Ishikawa (cell line): ENCODE results near the gene ESAM.

ENCODE experiments used
- CEBPB ChIP-seq: IDR thresholded peaks from 2 replicates; pipeline ENCODE4 v1.6.1; 2012
- CREB1 ChIP-seq: IDR thresholded peaks from 2 replicates; pipeline ENCODE4 v1.6.1; 2012; ENCODE audit warnings: low read depth
- EGR1 ChIP-seq: IDR thresholded peaks from 2 replicates; pipeline ENCODE4 v1.6.1; 2012
- EP300 ChIP-seq: IDR thresholded peaks from 2 replicates; pipeline ENCODE4 v1.6.1; 2012; ENCODE audit warnings: borderline replicate concordance
- FOXM1 ChIP-seq: IDR thresholded peaks from 2 replicates; pipeline ENCODE4 v1.6.1; 2012; ENCODE audit warnings: low read depth, borderline replicate concordance
- NFIC ChIP-seq: IDR thresholded peaks from 2 replicates; pipeline ENCODE4 v1.6.1; 2012
- RAD21 ChIP-seq: IDR thresholded peaks from 2 replicates; pipeline ENCODE4 v1.6.1; 2012; ENCODE audit warnings: low read depth
- TAF1 ChIP-seq: IDR thresholded peaks from 2 replicates; pipeline ENCODE4 v1.6.1; 2012; ENCODE audit warnings: low read depth, mild to moderate bottlenecking
- TCF12 ChIP-seq: IDR thresholded peaks from 2 replicates; pipeline ENCODE4 v1.6.1; 2012; ENCODE audit warnings: low read depth
- TEAD4 ChIP-seq: IDR thresholded peaks from 2 replicates; pipeline ENCODE4 v1.6.1; 2012
- YY1 ChIP-seq: IDR thresholded peaks from 2 replicates; pipeline ENCODE4 v1.6.1; 2012; ENCODE audit warnings: low read depth
- ZBTB7A ChIP-seq: IDR thresholded peaks from 2 replicates; pipeline ENCODE4 v1.6.1; 2012; ENCODE audit warnings: low read depth
- TF ChIP-seq, protein P1 (sequence below): IDR thresholded peaks from 2 replicates; pipeline ENCODE4 v1.6.1; 2012; ENCODE audit warnings: low read depth, mild to moderate bottlenecking
- TF ChIP-seq, protein P2 (sequence below): IDR thresholded peaks from 2 replicates; pipeline ENCODE4 v1.6.1; 2012
- TF ChIP-seq, protein P3 (sequence below): IDR thresholded peaks from 2 replicates; pipeline ENCODE4 v1.6.1; 2012

ESAM gene

DNA sequence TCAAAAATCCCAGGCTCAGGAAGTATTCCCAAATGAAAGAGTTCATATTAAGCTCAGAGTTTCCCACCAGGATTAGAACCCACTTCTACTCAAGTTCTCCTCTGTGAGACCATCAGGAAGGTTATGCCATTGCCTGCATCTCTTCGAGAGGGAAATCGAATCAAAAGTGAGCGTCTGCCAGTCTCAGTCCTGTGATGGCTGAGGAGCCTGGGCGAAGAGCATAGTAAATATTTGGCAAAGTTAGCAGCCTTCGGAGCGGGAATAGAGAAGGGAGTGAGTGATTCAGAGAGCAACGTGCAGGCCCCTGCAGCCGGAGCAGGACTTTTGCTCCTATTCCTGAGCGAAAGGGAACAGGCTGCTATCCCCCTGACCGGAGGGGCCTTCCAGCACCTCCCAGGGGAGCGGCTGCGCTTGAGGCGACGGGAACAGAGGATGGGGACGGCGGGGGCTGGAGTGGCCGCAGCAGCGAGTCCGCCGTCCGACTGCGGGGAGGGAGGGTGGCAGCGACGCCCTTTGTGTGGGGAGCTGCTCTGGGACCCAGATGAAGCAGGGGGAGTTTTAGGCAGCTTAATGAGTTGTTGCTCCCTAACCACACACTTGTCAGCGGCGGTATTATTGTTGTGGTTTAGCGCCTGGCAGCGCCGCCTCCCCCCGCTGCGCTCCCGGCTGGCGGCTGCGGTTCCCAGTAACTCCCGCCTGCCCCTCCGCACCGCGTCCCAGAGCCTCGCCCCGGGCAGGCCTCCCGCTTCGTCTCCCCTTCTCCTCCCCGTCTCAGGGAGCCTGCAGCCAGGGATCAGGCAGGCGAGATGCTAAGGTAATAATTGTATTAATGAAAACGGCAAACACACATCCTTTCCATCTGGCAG is 44.1 kb downstream of the ESAM start:
- no peak for TF ChIP-seq NFIC
- no peak for TF ChIP-seq RAD21
- TF ChIP-seq, protein P1, sequence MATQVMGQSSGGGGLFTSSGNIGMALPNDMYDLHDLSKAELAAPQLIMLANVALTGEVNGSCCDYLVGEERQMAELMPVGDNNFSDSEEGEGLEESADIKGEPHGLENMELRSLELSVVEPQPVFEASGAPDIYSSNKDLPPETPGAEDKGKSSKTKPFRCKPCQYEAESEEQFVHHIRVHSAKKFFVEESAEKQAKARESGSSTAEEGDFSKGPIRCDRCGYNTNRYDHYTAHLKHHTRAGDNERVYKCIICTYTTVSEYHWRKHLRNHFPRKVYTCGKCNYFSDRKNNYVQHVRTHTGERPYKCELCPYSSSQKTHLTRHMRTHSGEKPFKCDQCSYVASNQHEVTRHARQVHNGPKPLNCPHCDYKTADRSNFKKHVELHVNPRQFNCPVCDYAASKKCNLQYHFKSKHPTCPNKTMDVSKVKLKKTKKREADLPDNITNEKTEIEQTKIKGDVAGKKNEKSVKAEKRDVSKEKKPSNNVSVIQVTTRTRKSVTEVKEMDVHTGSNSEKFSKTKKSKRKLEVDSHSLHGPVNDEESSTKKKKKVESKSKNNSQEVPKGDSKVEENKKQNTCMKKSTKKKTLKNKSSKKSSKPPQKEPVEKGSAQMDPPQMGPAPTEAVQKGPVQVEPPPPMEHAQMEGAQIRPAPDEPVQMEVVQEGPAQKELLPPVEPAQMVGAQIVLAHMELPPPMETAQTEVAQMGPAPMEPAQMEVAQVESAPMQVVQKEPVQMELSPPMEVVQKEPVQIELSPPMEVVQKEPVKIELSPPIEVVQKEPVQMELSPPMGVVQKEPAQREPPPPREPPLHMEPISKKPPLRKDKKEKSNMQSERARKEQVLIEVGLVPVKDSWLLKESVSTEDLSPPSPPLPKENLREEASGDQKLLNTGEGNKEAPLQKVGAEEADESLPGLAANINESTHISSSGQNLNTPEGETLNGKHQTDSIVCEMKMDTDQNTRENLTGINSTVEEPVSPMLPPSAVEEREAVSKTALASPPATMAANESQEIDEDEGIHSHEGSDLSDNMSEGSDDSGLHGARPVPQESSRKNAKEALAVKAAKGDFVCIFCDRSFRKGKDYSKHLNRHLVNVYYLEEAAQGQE = no peak
- no peak for TF ChIP-seq ZBTB7A
- TF ChIP-seq EGR1 = no peak
- no peak for TF ChIP-seq CEBPB
- TF ChIP-seq CREB1 = no peak
- no peak for TF ChIP-seq TCF12
- TF ChIP-seq FOXM1 = no peak
- no peak for TF ChIP-seq TEAD4
- no peak for TF ChIP-seq TAF1

DNA sequence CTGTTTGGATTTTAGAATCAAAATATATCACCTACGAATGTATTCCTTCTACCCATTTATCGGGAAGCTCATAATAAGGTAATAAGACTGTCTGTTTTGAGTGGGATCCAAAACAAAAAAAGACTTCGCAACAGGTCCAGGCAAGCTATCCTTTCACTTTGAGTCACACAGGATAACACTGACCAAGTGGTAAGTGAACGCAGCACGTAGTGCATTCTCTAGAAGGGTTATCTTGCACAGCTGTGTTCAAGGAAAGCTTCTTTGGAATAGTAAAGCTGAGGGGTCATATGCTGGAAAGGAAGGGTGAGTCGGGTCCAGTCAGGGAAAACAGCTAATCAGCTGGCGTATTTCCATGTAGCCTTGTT is 44.7 kb downstream of the ESAM start:
- TF ChIP-seq, protein P1 = no peak
- TF ChIP-seq TEAD4 (no peak), CREB1 (no peak), ZBTB7A (no peak), TAF1 (no peak), TCF12 (no peak), EGR1 (no peak), YY1 (no peak), NFIC (no peak), CEBPB (no peak), RAD21 (no peak), EP300 (no peak), FOXM1 (no peak)
- TF ChIP-seq, protein P2, sequence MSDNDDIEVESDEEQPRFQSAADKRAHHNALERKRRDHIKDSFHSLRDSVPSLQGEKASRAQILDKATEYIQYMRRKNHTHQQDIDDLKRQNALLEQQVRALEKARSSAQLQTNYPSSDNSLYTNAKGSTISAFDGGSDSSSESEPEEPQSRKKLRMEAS = no peak
- TF ChIP-seq, protein P3, sequence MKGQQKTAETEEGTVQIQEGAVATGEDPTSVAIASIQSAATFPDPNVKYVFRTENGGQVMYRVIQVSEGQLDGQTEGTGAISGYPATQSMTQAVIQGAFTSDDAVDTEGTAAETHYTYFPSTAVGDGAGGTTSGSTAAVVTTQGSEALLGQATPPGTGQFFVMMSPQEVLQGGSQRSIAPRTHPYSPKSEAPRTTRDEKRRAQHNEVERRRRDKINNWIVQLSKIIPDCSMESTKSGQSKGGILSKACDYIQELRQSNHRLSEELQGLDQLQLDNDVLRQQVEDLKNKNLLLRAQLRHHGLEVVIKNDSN = no peak

DNA sequence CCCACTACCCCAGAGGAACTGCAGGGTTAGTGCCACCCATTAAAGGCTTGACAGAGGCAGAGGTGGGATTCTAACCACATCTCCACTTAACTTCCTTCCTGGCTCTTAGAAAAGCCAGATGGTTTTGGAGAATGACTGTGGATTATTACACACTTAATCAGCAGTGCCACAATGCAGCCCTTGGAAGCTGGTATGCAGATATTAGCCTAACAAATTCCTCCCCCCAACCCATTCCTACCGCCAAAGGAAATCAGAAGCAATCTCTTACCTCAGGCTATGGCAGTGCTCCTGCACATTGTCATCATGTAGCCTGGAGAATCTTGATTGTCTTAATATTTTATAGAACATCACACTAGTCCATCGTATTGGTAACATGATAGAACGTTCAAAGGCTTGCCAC is 45.5 kb downstream of the ESAM start:
- no peak for TF ChIP-seq YY1
- no peak for TF ChIP-seq RAD21
- TF ChIP-seq EGR1 = no peak
- TF ChIP-seq FOXM1 = no peak
- no peak for TF ChIP-seq TCF12

DNA sequence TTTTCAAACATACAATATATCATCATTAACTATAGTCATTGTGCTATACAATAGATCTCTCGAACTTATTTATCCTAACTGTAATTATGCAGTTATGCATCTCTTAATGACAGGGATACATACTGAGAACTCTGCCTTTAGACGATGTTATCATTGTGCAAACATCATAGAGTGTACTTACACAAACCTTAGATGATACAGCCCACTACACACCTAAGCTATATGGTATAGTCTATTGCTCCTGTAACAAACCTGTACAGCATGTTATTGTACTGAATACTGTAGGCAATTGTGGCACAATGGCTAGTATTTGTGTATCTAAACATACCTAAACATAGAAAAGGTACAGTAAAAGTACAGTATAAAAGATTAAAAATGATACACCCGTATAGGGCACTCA is 49.7 kb downstream of the ESAM start:
- TF ChIP-seq FOXM1 (no peak), TEAD4 (no peak), EP300 (no peak), YY1 (no peak)
- TF ChIP-seq, protein P2 = no peak

DNA sequence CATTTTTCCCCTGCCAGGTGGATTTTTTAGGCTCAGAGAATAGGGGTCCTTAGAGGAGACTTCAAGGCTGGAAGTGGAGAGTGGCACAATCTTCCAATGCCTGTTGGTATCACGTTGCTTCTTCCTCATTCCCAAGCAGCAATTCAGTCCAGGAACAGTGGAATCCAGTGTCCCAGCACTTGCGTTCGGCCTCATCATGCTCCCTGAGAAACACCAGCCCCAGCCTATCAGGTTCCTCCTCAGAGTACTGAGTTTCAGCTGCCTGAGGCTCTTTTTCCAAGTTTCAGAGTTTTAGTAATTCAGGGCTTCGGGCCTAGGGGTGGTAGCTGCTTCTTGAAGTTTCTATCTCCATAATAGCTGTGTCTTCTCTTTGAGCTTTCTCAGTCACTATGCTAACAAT is 54.3 kb downstream of the ESAM start:
- TF ChIP-seq ZBTB7A = no peak
- TF ChIP-seq RAD21 = no peak
- no peak for TF ChIP-seq YY1
- TF ChIP-seq CEBPB = no peak
- TF ChIP-seq, protein P3 = no peak
- TF ChIP-seq, protein P2 = no peak
- no peak for TF ChIP-seq FOXM1
- TF ChIP-seq TEAD4 = no peak
- TF ChIP-seq, protein P1 = no peak
- no peak for TF ChIP-seq CREB1
- no peak for TF ChIP-seq TCF12
- no peak for TF ChIP-seq EGR1
- no peak for TF ChIP-seq TAF1
- no peak for TF ChIP-seq EP300
- TF ChIP-seq NFIC = no peak
